Limb (tissue), 2 donors: ENCODE data around the gene NOC2L.

Experiments
- DNase-seq, 2 donors: peaks; one replicate each; pipeline ENCODE4 v3.0.0-alpha.2; 2016; ENCODE audit errors: extremely low spot score in 2 of 2

The NOC2L gene

GRCh38 chr1:958823-959730 is at the start of gene NOC2L:
Gene NOC2L (minus strand): TSS chr1:959256. CDS start chr1:959240, 16 bp downstream.
- DNase-seq = peak; percentile 91 to 98

- DNase-seq = no peak
Measured at GRCh38 chr1:1006305-1007159, 47.5 kb upstream of the NOC2L start.

GRCh38 chr1:1005774-1006304 is 46.8 kb upstream of the NOC2L start:
- DNase-seq = no peak

GRCh38 chr1:1004780-1005697 is 46.0 kb upstream of the NOC2L start:
- peak in 1 of 2 donors; percentile 45 for DNase-seq

- DNase-seq = no peak
Measured at GRCh38 chr1:1004420-1004779, 45.3 kb upstream of the NOC2L start.

- peak in 1 of 2 donors; percentile 34 for DNase-seq
Measured at GRCh38 chr1:1003618-1004419, 44.8 kb upstream of the NOC2L start.

GRCh38 chr1:1001057-1001783 is 42.2 kb upstream of the NOC2L start:
- DNase-seq = peak in 1 of 2 donors; percentile 62

- peak; percentile 61 to 93 for DNase-seq
Measured at GRCh38 chr1:1000357-1001056, 41.5 kb upstream of the NOC2L start.

- DNase-seq = peak; percentile 90 to 94
Measured at GRCh38 chr1:999725-1000356, 40.8 kb upstream of the NOC2L start, which contains the start of gene HES4. Gene HES4 (minus strand): TSS chr1:1000097. CDS start chr1:999973, 124 bp downstream.

- peak in 1 of 2 donors; percentile 67 for DNase-seq
Measured at GRCh38 chr1:998995-999724, 40.1 kb upstream of the NOC2L start.

GRCh38 chr1:998745-998994 is 39.6 kb upstream of the NOC2L start:
- peak in 1 of 2 donors; percentile 73 for DNase-seq

GRCh38 chr1:997993-998744 is 39.1 kb upstream of the NOC2L start:
- DNase-seq = peak in 1 of 2 donors; percentile 46

GRCh38 chr1:997713-997992 is 38.6 kb upstream of the NOC2L start:
- DNase-seq = no peak

GRCh38 chr1:996851-997712 is 38.0 kb upstream of the NOC2L start:
- peak in 1 of 2 donors; percentile 39 for DNase-seq

- peak in 1 of 2 donors; percentile 35 for DNase-seq
Measured at GRCh38 chr1:995665-996633, 36.9 kb upstream of the NOC2L start.
